ENCODE data around the gene ZNF197. TPM values are rescaled to one million over a fixed set of nuclear protein-coding genes. Genes with fewer than 3 reads are reported as not detected.
A peak's percentile ranks its signal among the peaks of the same experiment; 100 is the strongest.

Gene ZNF197
- total RNA-seq, 1 donor from 2014 or later: 32.7 TPM

GRCh38 chr3:44649709-44650108 lies 24.9 kb downstream of the ZNF197 start:
- Mint-ChIP-seq H3K4me1 (ENCODE audit: unreplicated experiment) (peaks cover 18% of the 10 kb centered on the region), H3K4me3 (peak overlapping the region; percentile 64), H3K27ac (no peak overlapping the region), H3K36me3 (peaks cover 52% of the 10 kb centered on the region), H3K9me3 (no peaks in the 10 kb centered on the region), H3K27me3 (no peaks in the 10 kb centered on the region)
- no peak for DNase-seq (ENCODE audit: extremely low spot score, unreplicated experiment)
- no peak for TF ChIP-seq CTCF (conservative IDR thresholded peaks at IDR 0.05)

- Mint-ChIP-seq H3K4me1 (ENCODE audit: unreplicated experiment) (peaks cover 3% of the 10 kb centered on the region), H3K36me3 (peaks cover 62% of the 10 kb centered on the region), H3K9me3 (peaks cover 4% of the 10 kb centered on the region), H3K4me3 (peak overlapping the region; percentile 10), H3K27ac (no peak overlapping the region), H3K27me3 (no peaks in the 10 kb centered on the region)
- no peak for DNase-seq (ENCODE audit: extremely low spot score, unreplicated experiment)
- TF ChIP-seq CTCF (conservative IDR thresholded peaks at IDR 0.05): no peak
Observed at GRCh38 chr3:44654039-44654438, 29.2 kb downstream of the ZNF197 start.

- peaks cover 64% of the 10 kb centered on the region for H3K36me3 Mint-ChIP-seq
- H3K4me3 Mint-ChIP-seq: no peak overlapping the region
- no peak overlapping the region for H3K27ac Mint-ChIP-seq
- no peaks in the 10 kb centered on the region for H3K27me3 Mint-ChIP-seq
- peaks cover 4% of the 10 kb centered on the region for H3K9me3 Mint-ChIP-seq
- DNase-seq (ENCODE audit: extremely low spot score, unreplicated experiment): no peak
- no peak for TF ChIP-seq CTCF (conservative IDR thresholded peaks at IDR 0.05)
- H3K4me1 Mint-ChIP-seq (ENCODE audit: unreplicated experiment): no peaks in the 10 kb centered on the region
Observed at GRCh38 chr3:44659015-44659414, 34.2 kb downstream of the ZNF197 start.

- Mint-ChIP-seq H3K9me3 (peaks cover 4% of the 10 kb centered on the region), H3K36me3 (peaks cover 60% of the 10 kb centered on the region)
- DNase-seq (ENCODE audit: extremely low spot score, unreplicated experiment): no peak
Observed at GRCh38 chr3:44659434-44659833, 34.6 kb downstream of the ZNF197 start.

GRCh38 chr3:44661189-44661588 lies 36.4 kb downstream of the ZNF197 start:
- Mint-ChIP-seq H3K9me3 (peaks cover 4% of the 10 kb centered on the region), H3K4me3 (no peak overlapping the region), H3K27ac (no peak overlapping the region), H3K27me3 (no peaks in the 10 kb centered on the region), H3K36me3 (peaks cover 60% of the 10 kb centered on the region), H3K4me1 (ENCODE audit: unreplicated experiment) (no peaks in the 10 kb centered on the region)
- no peak for DNase-seq (ENCODE audit: extremely low spot score, unreplicated experiment)
- TF ChIP-seq CTCF (conservative IDR thresholded peaks at IDR 0.05): peak; percentile 58

More at GRCh38 chr3:44659434-44659833, 34.6 kb downstream of the ZNF197 start:
- no peak for TF ChIP-seq CTCF (conservative IDR thresholded peaks at IDR 0.05)
- Mint-ChIP-seq H3K27me3 (no peaks in the 10 kb centered on the region), H3K4me3 (no peak overlapping the region), H3K27ac (no peak overlapping the region), H3K4me1 (ENCODE audit: unreplicated experiment) (no peaks in the 10 kb centered on the region)

- Mint-ChIP-seq H3K4me1 (ENCODE audit: unreplicated experiment) (no peaks in the 10 kb centered on the region), H3K36me3 (peaks cover 26% of the 10 kb centered on the region), H3K27me3 (no peaks in the 10 kb centered on the region), H3K27ac (no peak overlapping the region), H3K9me3 (no peaks in the 10 kb centered on the region), H3K4me3 (no peak overlapping the region)
- DNase-seq (ENCODE audit: extremely low spot score, unreplicated experiment): no peak
- TF ChIP-seq CTCF (conservative IDR thresholded peaks at IDR 0.05): no peak
Observed at GRCh38 chr3:44665173-44665572, 40.3 kb downstream of the ZNF197 start.
